SH-SY5Y (cell line): Measurements from ENCODE around the gene RUNDC3A.

Source experiments
- GATA2 ChIP-seq: IDR thresholded peaks from 2 replicates; pipeline ENCODE4 v1.6.1; 2011; ENCODE audit warnings: mild to moderate bottlenecking, low read depth, low read length
- GATA3 ChIP-seq: IDR thresholded peaks from 2 replicates; pipeline ENCODE4 v1.6.1; 2011; ENCODE audit warnings: low read depth, mild to moderate bottlenecking, low read length, moderate library complexity

DNA sequence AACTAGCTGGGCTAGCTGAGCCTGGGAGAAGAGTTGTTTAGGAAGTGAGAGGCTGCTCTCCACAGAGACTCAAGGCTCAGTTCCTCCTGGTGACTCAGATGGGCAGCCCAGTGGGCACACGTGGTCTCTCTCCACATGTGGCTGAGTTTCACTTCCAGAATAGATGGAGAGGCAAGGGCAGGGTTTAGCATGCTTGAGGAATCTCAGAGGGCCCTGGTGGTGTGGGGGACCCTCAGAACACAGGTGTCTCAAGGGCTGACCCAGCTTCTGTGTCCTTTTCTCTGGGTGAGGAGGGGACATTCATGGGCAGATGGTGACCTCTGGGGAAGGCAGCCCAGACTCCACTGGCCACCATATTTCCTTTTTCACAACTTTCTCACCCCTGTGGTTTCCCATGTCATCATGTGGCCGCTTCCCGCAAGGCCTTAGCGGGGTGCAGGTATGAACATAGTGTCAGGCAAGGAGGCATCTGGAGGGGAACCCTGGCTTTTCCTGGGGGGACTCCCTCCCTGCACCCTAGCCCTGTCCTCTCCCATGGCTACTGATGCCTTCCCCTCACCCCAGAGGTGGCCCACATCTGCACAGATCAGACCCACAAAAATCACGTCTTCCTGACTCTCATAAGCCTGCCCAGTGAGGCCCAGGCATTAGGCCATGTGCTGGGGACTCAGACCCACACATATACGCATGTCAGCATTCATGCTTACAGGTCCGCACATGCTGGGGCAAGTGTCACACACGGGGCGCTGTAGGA lies 40.0 kb downstream of the RUNDC3A start:
- no peak for TF ChIP-seq GATA2
- TF ChIP-seq GATA3, result no peak
